ENCODE data around the gene RNPS1.

GRCh38 chr16:2213817-2214718 lies 53.9 kb downstream of the RNPS1 start:
- no peak for TF ChIP-seq EZH2 (IDR thresholded peaks at IDR 0.05; ENCODE audit: low read depth, unreplicated experiment)
- TF ChIP-seq CTCF (conservative IDR thresholded peaks at IDR 0.05; ENCODE audit: low read depth in 2 of 2), result no peak
- TF ChIP-seq REST (IDR thresholded peaks at IDR 0.05; ENCODE audit: unreplicated experiment), result no peak
- no peak for TF ChIP-seq CREB1 (CRISPR knock-in tag; IDR thresholded peaks at IDR 0.05; ENCODE audit: low read depth)
- TF ChIP-seq EZH2phosphoT487 (IDR thresholded peaks at IDR 0.05; ENCODE audit: unreplicated experiment), result no peak
- no peak for TF ChIP-seq POLR2AphosphoS5 (IDR thresholded peaks at IDR 0.05; ENCODE audit: low read depth)
- TF ChIP-seq ZNF331 (CRISPR knock-in tag; IDR thresholded peaks at IDR 0.05; ENCODE audit: low read depth), result no peak
- no peak for TF ChIP-seq ETS1 (IDR thresholded peaks at IDR 0.05)
- no peak for TF ChIP-seq ZNF114 (CRISPR knock-in tag; IDR thresholded peaks at IDR 0.05)

All from GM23338 (cell line).